Fibroblast of gingiva (primary cell): ENCODE data around the gene SLC1A2.
A peak's percentile ranks its signal among the peaks of the same experiment; 100 is the strongest.

Experiments used
- DNase-seq: peaks from one replicate; pipeline ENCODE4 v3.0.0-alpha.2; 2011; ENCODE audit warnings: low read depth

Gene SLC1A2

GRCh38 chr11:35271031-35271430 lies 148.3 kb downstream of the SLC1A2 start:
- no peak for DNase-seq

DNA sequence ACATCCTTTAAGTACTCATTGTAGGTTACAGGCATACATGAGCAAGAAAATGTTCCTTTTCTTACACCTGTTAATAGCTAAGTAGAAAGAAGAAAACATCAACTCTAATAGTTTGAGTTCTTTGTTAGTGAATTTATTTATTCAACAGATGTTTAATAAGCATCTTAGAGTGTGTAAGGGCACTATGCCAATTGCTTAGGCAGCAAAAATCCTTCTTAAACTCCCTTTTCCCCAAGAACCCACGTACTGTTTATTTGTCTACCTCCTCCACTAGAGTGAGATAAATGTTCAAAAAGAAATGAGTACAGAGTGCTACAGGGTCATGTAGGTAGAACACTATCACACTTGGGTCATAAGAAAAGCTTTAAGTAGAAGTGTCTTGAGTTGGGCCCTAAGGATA lies 149.0 kb downstream of the SLC1A2 start:
- DNase-seq, result no peak

- no peak for DNase-seq
Measured at GRCh38 chr11:35267504-35267903, 151.9 kb downstream of the SLC1A2 start.

DNA sequence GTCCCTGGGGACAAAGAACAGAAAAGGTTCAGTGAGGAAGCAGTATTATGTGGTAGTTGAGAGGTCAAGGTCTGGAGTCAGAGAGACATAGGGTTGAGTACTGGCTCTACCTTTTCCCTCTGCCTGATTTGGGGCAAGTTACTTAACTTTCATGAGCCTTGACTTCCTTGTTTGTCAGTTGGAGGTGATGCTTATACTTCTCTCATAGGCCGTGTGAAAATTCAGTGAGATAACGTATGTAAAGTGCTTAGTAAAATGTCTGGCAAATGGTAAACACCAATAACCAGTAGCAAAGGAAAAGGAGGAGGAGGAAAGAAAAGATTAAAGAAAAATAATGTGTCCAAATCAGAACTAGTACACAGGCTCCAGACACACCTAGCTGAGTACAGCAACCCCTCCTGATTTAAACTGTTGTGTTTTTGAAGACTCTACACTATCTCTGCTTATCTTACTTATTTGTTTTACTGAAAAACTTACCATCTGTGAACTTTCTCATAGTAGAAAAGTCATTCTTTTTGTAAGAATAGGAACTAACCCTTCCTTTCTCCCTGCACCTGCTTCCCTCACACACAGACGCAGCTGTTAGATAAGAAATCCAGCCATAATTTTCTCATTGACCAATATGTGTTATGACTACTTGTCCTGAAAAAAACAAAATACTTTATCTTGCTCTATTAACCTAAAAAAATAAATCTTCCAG lies 153.5 kb downstream of the SLC1A2 start:
- no peak for DNase-seq

DNA sequence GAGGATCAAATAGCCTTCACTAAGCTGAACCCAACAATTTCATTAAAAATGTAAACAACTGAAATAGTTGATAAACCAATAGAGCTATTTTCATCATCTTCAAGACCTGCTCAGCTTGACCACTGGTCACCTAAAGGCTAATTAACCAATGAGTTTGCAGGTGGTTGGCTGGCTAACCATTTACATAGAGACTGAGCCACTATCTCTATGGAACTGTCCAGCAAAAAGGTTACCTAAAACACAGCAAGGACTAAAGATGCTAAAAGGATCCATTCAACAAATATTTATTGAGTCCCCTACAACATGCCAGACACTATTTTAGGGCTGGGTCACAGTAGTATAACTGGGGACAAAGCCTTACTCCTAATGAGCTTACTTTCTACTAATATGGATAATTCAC lies 156.6 kb downstream of the SLC1A2 start:
- no peak for DNase-seq

GRCh38 chr11:35262056-35262455 lies 157.3 kb downstream of the SLC1A2 start:
- no peak for DNase-seq

DNA sequence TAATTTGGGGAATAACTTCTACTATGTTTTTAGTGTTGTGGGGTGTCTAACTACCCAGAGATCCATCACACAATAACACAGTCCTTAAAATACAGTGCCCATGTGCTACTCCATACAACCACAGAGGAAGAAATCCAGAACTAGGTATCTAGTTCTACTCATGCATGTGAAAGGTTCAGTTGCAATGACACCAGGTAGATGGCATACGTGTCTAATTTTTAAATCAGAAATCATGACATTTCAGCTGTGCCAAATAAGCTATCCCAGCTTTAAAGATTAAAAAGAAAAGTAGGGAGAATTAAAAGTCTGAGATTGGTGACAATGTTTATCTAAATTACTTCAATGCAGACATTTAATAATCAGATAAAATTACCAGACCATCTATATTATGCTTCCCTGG lies 158.2 kb downstream of the SLC1A2 start:
- DNase-seq, result no peak

DNA sequence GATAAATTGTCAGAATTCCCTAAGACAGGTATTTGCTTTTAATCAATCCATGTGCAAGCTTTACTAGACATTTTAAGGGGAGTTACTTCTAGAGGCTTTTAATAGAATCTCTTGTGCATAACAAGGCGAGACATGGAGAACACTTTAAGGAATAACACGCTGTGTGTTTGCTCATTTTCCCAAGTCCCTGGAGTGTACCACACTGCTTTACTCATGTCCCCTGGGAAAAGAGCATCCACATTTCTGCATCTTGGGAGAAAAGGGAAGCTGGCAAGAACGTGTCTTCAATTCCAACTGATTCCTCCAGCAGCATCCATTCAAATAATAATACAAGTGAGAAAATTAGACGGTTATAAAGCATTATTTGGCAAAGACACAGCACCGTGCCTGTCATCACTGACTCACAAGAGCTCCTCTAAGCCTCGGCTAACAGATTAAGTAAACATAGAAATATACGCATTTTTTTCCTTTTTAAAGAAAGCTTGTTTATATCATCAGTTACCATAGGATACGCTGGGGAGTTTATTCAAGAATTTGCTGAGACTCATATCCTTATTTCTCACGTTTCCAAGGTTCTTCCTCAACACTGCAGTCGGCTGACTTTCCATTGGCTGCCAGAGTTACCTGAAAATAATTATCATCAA lies 158.9 kb downstream of the SLC1A2 start:
- peak; percentile 83 for DNase-seq

DNA sequence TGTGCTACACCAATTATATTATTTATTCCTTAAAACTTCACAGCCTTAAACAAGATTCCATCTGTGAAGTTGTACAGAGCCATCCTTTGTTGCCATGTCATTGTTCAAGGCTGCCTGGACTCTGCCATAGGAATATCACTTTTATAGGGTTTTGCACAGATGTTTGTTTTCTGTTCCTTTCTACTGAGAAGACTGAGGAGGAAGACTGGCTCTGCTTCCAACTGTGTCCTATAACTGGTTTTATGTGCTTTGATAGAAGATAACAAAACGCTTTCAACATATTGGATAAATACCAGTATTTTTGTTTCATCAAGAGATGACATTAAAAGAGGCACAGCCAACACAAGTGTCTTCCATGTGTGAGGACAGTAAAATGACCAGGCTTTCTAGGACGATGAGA lies 159.8 kb downstream of the SLC1A2 start:
- no peak for DNase-seq

GRCh38 chr11:35257281-35257680 lies 162.1 kb downstream of the SLC1A2 start:
- no peak for DNase-seq

DNA sequence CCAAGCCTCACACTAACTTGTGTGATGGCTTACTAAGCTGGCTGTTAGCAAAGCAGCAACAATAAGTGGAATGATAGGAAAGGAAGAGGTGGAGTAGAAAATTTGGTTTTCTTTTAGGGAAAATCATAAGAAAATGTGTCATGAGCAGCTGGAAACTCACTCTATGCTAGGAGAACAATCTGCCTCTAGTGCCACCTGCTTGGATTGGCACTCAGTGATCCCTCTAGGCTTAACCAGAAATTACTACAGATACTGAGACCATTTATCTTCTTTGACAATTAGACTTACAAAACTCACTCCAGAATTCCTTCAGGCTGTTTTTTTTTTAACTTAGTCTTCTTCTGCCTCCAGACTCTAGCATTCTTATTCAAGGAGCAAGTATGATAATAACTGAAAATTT lies 163.1 kb downstream of the SLC1A2 start:
- no peak for DNase-seq

GRCh38 chr11:35255514-35255913 lies 163.8 kb downstream of the SLC1A2 start:
- no peak for DNase-seq

GRCh38 chr11:35253237-35253636 lies 166.1 kb downstream of the SLC1A2 start:
- no peak for DNase-seq

GRCh38 chr11:35250621-35251020 lies 168.7 kb downstream of the SLC1A2 start:
- no peak for DNase-seq

GRCh38 chr11:35250192-35250591 lies 169.2 kb downstream of the SLC1A2 start:
- DNase-seq, result no peak

- no peak for DNase-seq
Measured at GRCh38 chr11:35248558-35249323, 170.6 kb downstream of the SLC1A2 start.

DNA sequence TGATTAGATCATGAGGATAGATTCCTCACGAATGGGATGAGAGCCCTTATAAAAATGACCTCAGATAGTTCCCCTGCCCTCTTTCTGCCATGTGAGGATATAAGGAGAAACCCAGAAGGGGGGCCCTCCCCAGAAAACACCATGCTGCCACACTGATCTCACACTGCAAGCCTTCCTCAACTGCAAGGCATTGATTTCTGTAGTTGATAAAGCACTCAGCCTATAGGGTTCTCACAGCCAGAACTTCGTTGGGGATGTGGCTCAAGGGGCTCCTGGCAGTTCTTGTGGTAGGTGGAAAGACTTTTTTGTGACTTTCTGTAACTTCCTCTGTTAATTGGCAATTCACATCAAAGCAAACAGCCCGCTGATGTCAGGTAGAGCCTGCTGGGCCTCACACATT lies 171.5 kb downstream of the SLC1A2 start:
- DNase-seq, result no peak

DNA sequence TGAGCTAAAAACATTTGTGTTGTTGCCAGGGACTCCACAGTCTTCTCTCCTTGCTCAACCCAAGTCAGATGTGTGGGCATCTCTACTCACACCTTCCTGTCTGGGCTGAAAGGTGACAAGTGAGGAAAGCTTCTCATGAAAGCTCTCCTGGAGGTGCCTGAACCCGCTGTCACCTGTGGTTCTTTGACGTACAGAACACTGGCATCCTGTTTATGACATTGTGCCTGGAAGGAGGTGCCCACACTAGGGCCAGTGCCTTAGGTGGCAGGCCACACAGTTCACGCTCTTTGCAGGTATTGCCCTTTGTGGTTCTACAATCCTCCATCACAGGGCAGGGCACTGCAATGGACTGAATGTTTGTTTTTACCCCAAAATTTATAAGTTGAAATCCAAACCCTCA lies 171.9 kb downstream of the SLC1A2 start:
- DNase-seq, result no peak

- peak; percentile 20 for DNase-seq
Measured at GRCh38 chr11:35246745-35247144, 172.6 kb downstream of the SLC1A2 start.

GRCh38 chr11:35245786-35246185 lies 173.6 kb downstream of the SLC1A2 start:
- no peak for DNase-seq

DNA sequence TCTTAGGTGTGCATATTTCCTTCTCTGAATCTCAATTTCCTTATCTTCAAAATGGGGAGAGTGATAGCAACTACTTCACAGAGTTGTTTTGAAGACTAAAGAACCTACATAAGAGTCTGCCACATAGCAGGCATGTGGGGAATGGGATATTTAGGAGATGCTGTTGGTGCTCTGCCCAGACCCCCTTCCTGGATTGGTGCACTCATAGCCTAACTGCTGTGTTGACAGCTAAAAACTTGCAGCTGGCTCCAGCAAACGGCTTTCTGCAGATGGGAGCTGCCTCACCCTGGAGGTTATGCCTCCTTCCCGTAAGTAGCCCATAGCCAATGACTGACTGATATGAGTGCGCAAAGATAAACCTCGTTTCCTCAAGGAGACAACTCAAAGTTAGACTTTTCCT lies 174.3 kb downstream of the SLC1A2 start:
- DNase-seq, result no peak

DNA sequence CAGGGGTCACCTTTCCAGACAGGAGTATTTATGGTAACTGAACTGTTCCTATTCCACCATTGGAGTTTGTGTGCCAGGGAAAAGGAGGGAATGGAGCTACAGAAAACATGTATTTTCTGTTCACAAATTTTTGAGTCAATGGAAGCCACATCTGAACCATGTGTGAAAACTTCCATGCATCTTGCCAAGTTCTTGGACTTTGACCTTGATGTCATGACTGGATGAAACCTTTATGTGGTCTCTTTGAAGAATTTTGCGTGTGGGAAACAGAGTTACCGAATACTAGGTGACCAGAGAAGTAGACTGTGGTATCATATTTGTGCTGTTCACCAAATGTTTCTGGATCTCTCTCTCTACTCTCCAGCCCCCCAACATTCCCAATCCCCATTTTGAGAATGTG lies 175.6 kb downstream of the SLC1A2 start:
- no peak for DNase-seq
